OCI-LY3 (cell line): ENCODE measurements around the gene CNTN5.

Experiments
- EZH2phosphoT487 ChIP-seq: fragments of 200-600 bp; shearing (Covaris generic); IDR thresholded peaks from 2 replicates; pipeline ENCODE4 v1.6.1; 2018; ENCODE audit warnings: antibody characterized with exemption, mixed run types, low read depth
- TF ChIP-seq, protein P1 (sequence below): fragments of 200-600, 300-600 bp; sonication (generic); IDR thresholded peaks from 2 replicates; pipeline ENCODE4 v1.5.1; 2014; ENCODE audit warnings: antibody characterized with exemption, low read length, low read depth

DNA sequence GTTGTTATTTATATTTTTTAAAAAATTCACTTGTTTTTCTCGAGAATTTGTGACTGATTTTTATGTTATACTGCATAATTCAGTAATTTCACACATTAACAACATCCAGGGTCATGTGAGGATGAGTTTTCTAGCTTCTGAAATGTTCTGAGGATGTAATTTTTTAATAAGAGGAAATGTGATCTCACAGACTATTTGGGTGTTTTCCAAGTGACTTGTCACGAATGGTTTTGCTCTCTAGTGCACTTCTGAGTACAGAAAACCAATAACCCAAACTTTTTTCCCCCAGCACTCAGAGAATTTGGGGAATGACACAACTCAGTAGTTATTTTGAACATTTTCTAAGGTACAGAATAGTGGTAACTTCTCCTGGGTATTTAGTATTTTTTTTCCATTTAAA is 845.2 kb downstream of the CNTN5 start:
- TF ChIP-seq, protein P1, sequence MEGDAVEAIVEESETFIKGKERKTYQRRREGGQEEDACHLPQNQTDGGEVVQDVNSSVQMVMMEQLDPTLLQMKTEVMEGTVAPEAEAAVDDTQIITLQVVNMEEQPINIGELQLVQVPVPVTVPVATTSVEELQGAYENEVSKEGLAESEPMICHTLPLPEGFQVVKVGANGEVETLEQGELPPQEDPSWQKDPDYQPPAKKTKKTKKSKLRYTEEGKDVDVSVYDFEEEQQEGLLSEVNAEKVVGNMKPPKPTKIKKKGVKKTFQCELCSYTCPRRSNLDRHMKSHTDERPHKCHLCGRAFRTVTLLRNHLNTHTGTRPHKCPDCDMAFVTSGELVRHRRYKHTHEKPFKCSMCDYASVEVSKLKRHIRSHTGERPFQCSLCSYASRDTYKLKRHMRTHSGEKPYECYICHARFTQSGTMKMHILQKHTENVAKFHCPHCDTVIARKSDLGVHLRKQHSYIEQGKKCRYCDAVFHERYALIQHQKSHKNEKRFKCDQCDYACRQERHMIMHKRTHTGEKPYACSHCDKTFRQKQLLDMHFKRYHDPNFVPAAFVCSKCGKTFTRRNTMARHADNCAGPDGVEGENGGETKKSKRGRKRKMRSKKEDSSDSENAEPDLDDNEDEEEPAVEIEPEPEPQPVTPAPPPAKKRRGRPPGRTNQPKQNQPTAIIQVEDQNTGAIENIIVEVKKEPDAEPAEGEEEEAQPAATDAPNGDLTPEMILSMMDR = no peak
- no peak for TF ChIP-seq EZH2phosphoT487
